ENCODE results near the gene EXOC7. TPM values are rescaled to one million over a fixed set of nuclear protein-coding genes. Genes with fewer than 3 reads are reported as not detected.

Gene EXOC7
- total and polyA plus RNA-seq, 3 experiments from 2014 or later = 69.3 to 109 (median 105) TPM

DNA sequence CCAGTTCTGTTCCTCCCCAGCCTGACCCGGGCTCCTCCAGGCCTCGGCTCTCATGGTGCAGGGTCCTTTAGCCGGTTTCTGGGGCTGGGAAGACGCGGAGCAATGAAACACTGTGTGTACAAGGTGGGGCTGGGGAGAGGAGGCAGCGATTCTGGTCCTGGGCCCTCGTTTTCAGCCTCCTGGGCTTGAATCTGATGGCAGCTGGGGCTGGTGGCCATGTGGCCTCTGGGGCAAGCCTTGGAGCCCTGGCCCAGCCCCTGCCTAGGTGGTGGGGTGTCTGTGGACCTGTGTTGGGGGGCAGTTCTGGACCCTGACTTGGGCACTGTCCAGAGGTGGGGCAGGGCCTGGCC is 33.4 kb upstream of the EXOC7 start:
- Mint-ChIP-seq H3K9me3 (no peaks in the 10 kb centered on the region), H3K27me3 (peaks cover 0 to 8% of the 10 kb centered on the region in 2 donors), H3K4me3 (peak overlapping the region in 1 of 7 donors; percentile 16), H3K4me1 (peaks cover 23 to 41% (median 25%) of the 10 kb centered on the region in 3 donors), H3K36me3 (no peaks in the 10 kb centered on the region), H3K27ac (no peak overlapping the region)
- Histone ChIP-seq H3K36me3 (ENCODE audit: insufficient read depth, low read length) (no peaks in the 10 kb centered on the region), H3K27me3 (ENCODE audit: insufficient read depth, low read length, poor library complexity, severe bottlenecking) (no peaks in the 10 kb centered on the region), H3K27ac (ENCODE audit: low read depth, low read length) (no peak overlapping the region), H3K4me3 (ENCODE audit: low read length) (no peak overlapping the region), H3K4me1 (ENCODE audit: insufficient read depth, low read length) (peaks cover 23% of the 10 kb centered on the region), H3K9me3 (ENCODE audit: low read length) (no peaks in the 10 kb centered on the region)
- DNase-seq = no peak
- CTCF ChIA-PET = interaction anchor here (1.4 kb wide), 1 partner anchor 143 kb away, joined by 3 read pairs; no protein-coding TSS in a partner anchor
- POLR2A ChIA-PET = no interaction called here

- Histone ChIP-seq H3K4me3 (ENCODE audit: low read length) (no peak overlapping the region), H3K27me3 (ENCODE audit: insufficient read depth, low read length, poor library complexity, severe bottlenecking) (no peaks in the 10 kb centered on the region), H3K36me3 (ENCODE audit: insufficient read depth, low read length) (no peaks in the 10 kb centered on the region), H3K27ac (ENCODE audit: low read depth, low read length) (no peak overlapping the region), H3K9me3 (ENCODE audit: low read length) (no peaks in the 10 kb centered on the region), H3K4me1 (ENCODE audit: insufficient read depth, low read length) (peaks cover 18% of the 10 kb centered on the region)
- no peaks in the 10 kb centered on the region for H3K9me3 Mint-ChIP-seq
- ChIA-PET CTCF (interaction anchor here (1.4 kb wide), 1 partner anchor 143 kb away, joined by 3 read pairs; no protein-coding TSS in a partner anchor), POLR2A (no interaction called here)
- H3K27me3 Mint-ChIP-seq = peaks cover 0 to 7% of the 10 kb centered on the region in 2 donors
- peaks cover 19 to 36% (median 21%) of the 10 kb centered on the region in 3 donors for H3K4me1 Mint-ChIP-seq
- peak overlapping the region in 1 of 7 donors; percentile 16 for H3K4me3 Mint-ChIP-seq
- no peaks in the 10 kb centered on the region for H3K36me3 Mint-ChIP-seq
- peak overlapping the region in 1 of 8 donors; percentile 17 for H3K27ac Mint-ChIP-seq
- DNase-seq = no peak
Observed at GRCh38 chr17:76136276-76137000, 32.9 kb upstream of the EXOC7 start.

- Histone ChIP-seq H3K4me3 (ENCODE audit: low read length) (no peak overlapping the region), H3K9me3 (ENCODE audit: low read length) (no peaks in the 10 kb centered on the region), H3K27ac (ENCODE audit: low read depth, low read length) (no peak overlapping the region), H3K4me1 (ENCODE audit: insufficient read depth, low read length) (peaks cover 13% of the 10 kb centered on the region), H3K36me3 (ENCODE audit: insufficient read depth, low read length) (no peaks in the 10 kb centered on the region), H3K27me3 (ENCODE audit: insufficient read depth, low read length, poor library complexity, severe bottlenecking) (no peaks in the 10 kb centered on the region)
- no peak for DNase-seq
- POLR2A ChIA-PET = no interaction called here
- CTCF ChIA-PET = interaction anchor here (1.4 kb wide), 1 partner anchor 144 kb away, joined by 3 read pairs; no protein-coding TSS in a partner anchor
- Mint-ChIP-seq H3K27ac (no peak overlapping the region), H3K4me3 (peak overlapping the region in 1 of 7 donors; percentile 76), H3K36me3 (no peaks in the 10 kb centered on the region), H3K4me1 (peaks cover 17 to 31% (median 17%) of the 10 kb centered on the region in 3 donors), H3K9me3 (no peaks in the 10 kb centered on the region), H3K27me3 (peaks cover 0 to 3% of the 10 kb centered on the region in 2 donors)
Observed at GRCh38 chr17:76135810-76136188, 32.2 kb upstream of the EXOC7 start.

DNA sequence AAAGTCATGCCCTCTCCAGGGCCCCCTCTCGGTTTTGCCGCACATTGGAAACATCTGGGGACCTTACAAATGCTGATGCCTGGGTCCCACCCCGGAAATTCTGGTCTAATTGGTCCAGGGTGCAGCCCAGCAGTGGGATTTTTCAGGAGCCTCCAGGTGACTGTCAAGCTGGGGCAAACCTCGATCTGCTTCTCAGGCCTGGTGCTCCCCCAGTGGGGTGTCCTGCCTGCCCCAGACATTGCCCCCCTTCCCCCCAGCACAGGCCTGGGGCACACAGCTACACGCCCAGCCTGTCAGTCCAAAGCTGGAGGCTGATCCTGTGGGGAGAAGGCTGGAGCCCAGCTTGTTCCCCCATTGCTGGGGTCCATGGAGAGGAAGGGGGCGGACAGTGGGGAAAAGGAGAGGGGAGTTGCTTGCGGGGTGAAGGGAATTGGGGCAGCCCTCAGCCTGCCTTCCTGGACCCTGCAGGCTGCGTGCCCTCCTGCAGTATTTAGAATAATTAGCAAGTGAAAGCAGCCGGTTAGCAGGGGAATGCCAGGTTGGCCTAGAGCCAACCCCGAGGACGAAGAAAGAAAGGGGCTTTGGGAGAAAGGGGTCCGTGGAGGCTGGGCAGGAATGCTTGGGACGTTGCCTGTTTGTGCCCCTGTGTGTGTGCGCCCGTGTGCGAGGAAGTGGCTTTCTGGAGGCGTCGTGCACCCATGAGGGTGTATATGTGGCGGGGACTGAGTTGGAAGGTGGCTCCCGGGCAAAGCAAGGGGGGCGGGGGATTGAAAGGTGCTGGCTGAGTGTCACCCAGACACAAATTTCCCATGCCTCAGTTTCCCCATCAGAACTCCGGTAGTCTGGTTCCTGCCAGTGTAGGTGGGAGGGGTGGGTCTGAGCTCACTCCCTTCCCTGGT is 31.6 kb upstream of the EXOC7 start:
- ChIA-PET CTCF (interaction anchor here (0.6 to 1.4 kb wide), 2 partner anchors 145 kb away, joined by 3 to 4 read pairs; no protein-coding TSS in a partner anchor), POLR2A (no interaction called here)
- Histone ChIP-seq H3K36me3 (ENCODE audit: insufficient read depth, low read length) (no peaks in the 10 kb centered on the region), H3K4me1 (ENCODE audit: insufficient read depth, low read length) (peaks cover 8% of the 10 kb centered on the region), H3K27me3 (ENCODE audit: insufficient read depth, low read length, poor library complexity, severe bottlenecking) (no peaks in the 10 kb centered on the region), H3K9me3 (ENCODE audit: low read length) (no peaks in the 10 kb centered on the region), H3K4me3 (ENCODE audit: low read length) (no peak overlapping the region), H3K27ac (ENCODE audit: low read depth, low read length) (no peak overlapping the region)
- no peaks in the 10 kb centered on the region for H3K36me3 Mint-ChIP-seq
- peak overlapping the region in 6 of 7 donors; percentile 53 to 76 (median 65) for H3K4me3 Mint-ChIP-seq
- peak overlapping the region in 7 of 8 donors; percentile 12 to 96 (median 75) for H3K27ac Mint-ChIP-seq
- no peak for DNase-seq
- H3K9me3 Mint-ChIP-seq = no peaks in the 10 kb centered on the region
- H3K27me3 Mint-ChIP-seq = peaks cover 0 to 5% of the 10 kb centered on the region in 2 donors
- peaks cover 13 to 25% (median 14%) of the 10 kb centered on the region in 3 donors for H3K4me1 Mint-ChIP-seq

GRCh38 chr17:76132574-76133338 is 29.2 kb upstream of the EXOC7 start:
- H3K4me1 Mint-ChIP-seq = peaks cover 9 to 18% (median 13%) of the 10 kb centered on the region in 3 donors
- H3K9me3 ChIP-seq (ENCODE audit: low read length) = no peaks in the 10 kb centered on the region
- no peaks in the 10 kb centered on the region for H3K36me3 Mint-ChIP-seq
- H3K4me1 ChIP-seq (ENCODE audit: insufficient read depth, low read length) = peaks cover 8% of the 10 kb centered on the region
- no peak overlapping the region for H3K4me3 Mint-ChIP-seq
- peak overlapping the region in 1 of 8 donors; percentile 82 for H3K27ac Mint-ChIP-seq
- H3K27me3 ChIP-seq (ENCODE audit: insufficient read depth, low read length, poor library complexity, severe bottlenecking) = no peaks in the 10 kb centered on the region
- ChIA-PET POLR2A (interaction anchor here (0.7 to 0.8 kb wide), 2 partner anchors 13 to 30 kb away, joined by 3 read pairs; no protein-coding TSS in a partner anchor), CTCF (interaction anchor here (1.1 to 2.1 kb wide), 6 partner anchors 10 to 147 kb away, joined by 3 to 8 read pairs (median 4); no protein-coding TSS in a partner anchor)
- H3K4me3 ChIP-seq (ENCODE audit: low read length) = no peak overlapping the region
- no peak for DNase-seq
- no peaks in the 10 kb centered on the region for H3K9me3 Mint-ChIP-seq
- H3K27ac ChIP-seq (ENCODE audit: low read depth, low read length) = no peak overlapping the region
- peaks cover 0 to 5% of the 10 kb centered on the region in 2 donors for H3K27me3 Mint-ChIP-seq
- no peaks in the 10 kb centered on the region for H3K36me3 ChIP-seq (ENCODE audit: insufficient read depth, low read length)

- Histone ChIP-seq H3K4me1 (ENCODE audit: insufficient read depth, low read length) (peaks cover 11% of the 10 kb centered on the region), H3K36me3 (ENCODE audit: insufficient read depth, low read length) (no peaks in the 10 kb centered on the region), H3K27ac (ENCODE audit: low read depth, low read length) (no peak overlapping the region), H3K27me3 (ENCODE audit: insufficient read depth, low read length, poor library complexity, severe bottlenecking) (no peaks in the 10 kb centered on the region), H3K4me3 (ENCODE audit: low read length) (no peak overlapping the region), H3K9me3 (ENCODE audit: low read length) (no peaks in the 10 kb centered on the region)
- Mint-ChIP-seq H3K4me1 (peaks cover 9 to 22% (median 13%) of the 10 kb centered on the region in 3 donors), H3K27ac (peak overlapping the region in 1 of 8 donors; percentile 19), H3K4me3 (no peak overlapping the region), H3K9me3 (no peaks in the 10 kb centered on the region), H3K27me3 (peaks cover 0 to 5% of the 10 kb centered on the region in 2 donors), H3K36me3 (no peaks in the 10 kb centered on the region)
- DNase-seq = no peak
- CTCF ChIA-PET = interaction anchor here (1.2 to 1.8 kb wide), 2 partner anchors 10 to 48 kb away, joined by 3 to 8 read pairs; no protein-coding TSS in a partner anchor
- POLR2A ChIA-PET = interaction anchor here (0.7 kb wide), 1 partner anchor 29 kb away, joined by 3 read pairs; no protein-coding TSS in a partner anchor
Observed at GRCh38 chr17:76131692-76132573, 28.3 kb upstream of the EXOC7 start.

Measured in CD8-positive, alpha-beta memory T cell (primary cell).